NT2/D1 (cell line): Measurements from ENCODE around the gene CFL1.

ENCODE experiments used
- YY1 ChIP-seq: IDR thresholded peaks from 2 replicates; pipeline ENCODE4 v1.6.1; 2011; ENCODE audit not compliant: insufficient read length, insufficient read depth
- ZNF274 ChIP-seq: IDR thresholded peaks from 2 replicates; pipeline ENCODE4 v1.6.1; 2011; ENCODE audit warnings: mild to moderate bottlenecking, low read depth, low read length

DNA sequence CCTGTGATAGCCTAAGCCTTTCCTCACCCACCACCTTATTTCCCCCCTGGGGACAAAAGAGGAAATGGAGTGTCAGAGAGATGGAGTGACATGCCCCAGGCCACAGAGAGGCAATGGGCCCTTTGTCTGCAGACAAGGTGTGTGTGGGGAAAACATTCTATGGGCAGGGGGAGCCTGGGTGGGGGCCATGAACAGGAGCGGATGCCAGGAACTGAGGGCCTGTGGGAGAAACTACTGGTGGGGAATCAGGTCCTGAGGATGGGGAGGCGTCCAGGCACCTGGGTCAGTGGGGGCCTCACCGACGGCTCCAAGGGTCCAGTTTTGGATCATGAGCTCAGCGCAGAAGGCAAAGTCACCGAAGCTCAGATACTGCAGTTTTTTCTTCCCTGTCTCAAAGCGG is 27.3 kb upstream of the CFL1 start:
- TF ChIP-seq YY1 (no peak), ZNF274 (no peak)
